Stimulated activated CD4-positive, alpha-beta T cell treated with anti-CD3 and anti-CD28 coated beads, Interleukin-4, amount 100 ng/mL, for 24 hours (primary cell): Measurements from ENCODE around the gene FTO.

ENCODE experiments used
- DNase-seq: peaks from one replicate; pipeline ENCODE4 v3.0.0-alpha.2; 2020

FTO gene

GRCh38 chr16:53785916-53786315, 82.0 kb downstream of the FTO start:
- DNase-seq: no peak

GRCh38 chr16:53787423-53787822, 83.5 kb downstream of the FTO start:
- no peak for DNase-seq

GRCh38 chr16:53789137-53789536, 85.2 kb downstream of the FTO start:
- no peak for DNase-seq

- no peak for DNase-seq
These were observed 88.4 kb downstream of the FTO start for GRCh38 chr16:53792161-53792951.

- no peak for DNase-seq
These were observed 99.5 kb downstream of the FTO start for GRCh38 chr16:53803451-53803850.

- no peak for DNase-seq
These were observed 100.0 kb downstream of the FTO start for GRCh38 chr16:53803998-53804397.

- DNase-seq: no peak
These were observed 100.5 kb downstream of the FTO start for GRCh38 chr16:53804467-53804866.

GRCh38 chr16:53805113-53805512, 101.2 kb downstream of the FTO start:
- no peak for DNase-seq

- no peak for DNase-seq
These were observed 101.8 kb downstream of the FTO start for GRCh38 chr16:53805752-53806151.

- DNase-seq: no peak
These were observed 105.4 kb downstream of the FTO start for GRCh38 chr16:53809088-53809932.

- DNase-seq: no peak
These were observed 109.0 kb downstream of the FTO start for GRCh38 chr16:53812914-53813313.

- DNase-seq: no peak
These were observed 110.8 kb downstream of the FTO start for GRCh38 chr16:53814801-53815200.

- DNase-seq: no peak
These were observed 112.4 kb downstream of the FTO start for GRCh38 chr16:53816211-53816836.

- no peak for DNase-seq
These were observed 113.3 kb downstream of the FTO start for GRCh38 chr16:53817117-53817755.

- no peak for DNase-seq
These were observed 114.0 kb downstream of the FTO start for GRCh38 chr16:53817812-53818550.

GRCh38 chr16:53821487-53821886, 117.5 kb downstream of the FTO start:
- DNase-seq: no peak

GRCh38 chr16:53821957-53822625, 118.1 kb downstream of the FTO start:
- no peak for DNase-seq

- DNase-seq: no peak
These were observed 119.1 kb downstream of the FTO start for GRCh38 chr16:53822936-53823529.

- no peak for DNase-seq
These were observed 122.7 kb downstream of the FTO start for GRCh38 chr16:53826658-53827057.

GRCh38 chr16:53827741-53828140, 123.8 kb downstream of the FTO start:
- DNase-seq: no peak

GRCh38 chr16:53829186-53829747, 125.3 kb downstream of the FTO start:
- DNase-seq: no peak
